Measurements from ENCODE around the gene MT2A.

DNA sequence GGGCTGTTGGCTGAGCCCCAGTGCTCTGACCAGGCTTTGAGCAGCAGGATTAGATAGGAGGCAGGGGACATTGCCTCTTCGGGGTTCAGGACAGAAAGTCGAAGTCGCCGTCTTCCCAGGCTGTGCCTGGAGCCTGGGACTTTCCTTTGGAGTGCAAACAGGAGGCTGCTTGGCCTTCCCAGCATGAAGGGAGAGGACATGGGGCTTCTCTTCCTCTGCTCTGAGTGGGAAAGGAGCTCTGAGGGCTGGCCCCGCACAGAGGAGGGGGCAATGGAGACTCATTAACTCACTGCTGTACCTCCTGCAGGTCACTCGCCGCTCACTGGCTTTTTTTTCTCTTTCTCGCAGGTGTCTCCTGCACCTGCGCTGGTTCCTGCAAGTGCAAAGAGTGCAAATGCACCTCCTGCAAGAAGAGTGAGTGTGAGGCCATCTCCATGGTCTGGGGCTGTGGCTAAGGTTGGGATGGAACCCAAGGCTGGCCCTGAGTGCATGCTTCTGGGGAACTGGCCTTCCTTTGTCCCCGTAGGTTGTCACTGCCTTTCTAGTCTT, 50.0 kb downstream of the MT2A start:
- TF ChIP-seq, protein P1, sequence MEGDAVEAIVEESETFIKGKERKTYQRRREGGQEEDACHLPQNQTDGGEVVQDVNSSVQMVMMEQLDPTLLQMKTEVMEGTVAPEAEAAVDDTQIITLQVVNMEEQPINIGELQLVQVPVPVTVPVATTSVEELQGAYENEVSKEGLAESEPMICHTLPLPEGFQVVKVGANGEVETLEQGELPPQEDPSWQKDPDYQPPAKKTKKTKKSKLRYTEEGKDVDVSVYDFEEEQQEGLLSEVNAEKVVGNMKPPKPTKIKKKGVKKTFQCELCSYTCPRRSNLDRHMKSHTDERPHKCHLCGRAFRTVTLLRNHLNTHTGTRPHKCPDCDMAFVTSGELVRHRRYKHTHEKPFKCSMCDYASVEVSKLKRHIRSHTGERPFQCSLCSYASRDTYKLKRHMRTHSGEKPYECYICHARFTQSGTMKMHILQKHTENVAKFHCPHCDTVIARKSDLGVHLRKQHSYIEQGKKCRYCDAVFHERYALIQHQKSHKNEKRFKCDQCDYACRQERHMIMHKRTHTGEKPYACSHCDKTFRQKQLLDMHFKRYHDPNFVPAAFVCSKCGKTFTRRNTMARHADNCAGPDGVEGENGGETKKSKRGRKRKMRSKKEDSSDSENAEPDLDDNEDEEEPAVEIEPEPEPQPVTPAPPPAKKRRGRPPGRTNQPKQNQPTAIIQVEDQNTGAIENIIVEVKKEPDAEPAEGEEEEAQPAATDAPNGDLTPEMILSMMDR (IDR thresholded peaks at IDR 0.05) = no peak
- TF ChIP-seq POLR2AphosphoS5 (IDR thresholded peaks at IDR 0.05) = no peak
